Lower leg skin (tissue), 3 donors: ENCODE data around the gene EFCAB6.

Experiments
- POLR2A ChIP-seq, 2 donors: fragments of 450-650 bp; IDR thresholded peaks; one replicate each; pipeline ENCODE4 v1.6.1; 2016 to 2017; ENCODE audit warnings: antibody characterized with exemption in 2 of 2, mild to moderate bottlenecking in 1 of 2, moderate library complexity in 1 of 2
- TF ChIP-seq, protein P1 (sequence below), 3 donors: fragments of 450-650 bp; IDR thresholded peaks; one replicate each; pipeline ENCODE4 v1.5.1; 2016; ENCODE audit warnings: antibody characterized with exemption in 3 of 3, mild to moderate bottlenecking in 3 of 3, moderate library complexity in 2 of 3

DNA sequence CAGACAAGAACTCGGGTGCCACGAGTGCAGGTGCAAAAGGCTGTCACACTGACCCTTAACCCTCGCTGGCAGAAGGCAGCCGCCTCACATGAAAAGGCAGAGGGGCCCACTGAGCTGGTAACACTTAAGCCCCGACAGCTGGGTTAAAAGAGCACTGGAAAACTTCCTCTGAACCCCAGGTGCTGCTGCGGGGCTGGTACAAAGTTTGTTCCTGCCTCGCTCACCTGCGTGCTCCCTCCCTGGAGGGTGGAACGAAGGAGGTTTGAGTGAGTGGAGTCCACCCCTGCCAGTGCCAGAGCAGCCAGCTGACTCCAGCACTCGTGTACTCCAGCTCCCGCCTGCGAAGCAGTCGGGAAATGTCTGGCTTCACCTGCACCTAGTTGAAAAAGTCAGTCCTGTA is 37.6 kb upstream of the EFCAB6 start:
- TF ChIP-seq, protein P1, sequence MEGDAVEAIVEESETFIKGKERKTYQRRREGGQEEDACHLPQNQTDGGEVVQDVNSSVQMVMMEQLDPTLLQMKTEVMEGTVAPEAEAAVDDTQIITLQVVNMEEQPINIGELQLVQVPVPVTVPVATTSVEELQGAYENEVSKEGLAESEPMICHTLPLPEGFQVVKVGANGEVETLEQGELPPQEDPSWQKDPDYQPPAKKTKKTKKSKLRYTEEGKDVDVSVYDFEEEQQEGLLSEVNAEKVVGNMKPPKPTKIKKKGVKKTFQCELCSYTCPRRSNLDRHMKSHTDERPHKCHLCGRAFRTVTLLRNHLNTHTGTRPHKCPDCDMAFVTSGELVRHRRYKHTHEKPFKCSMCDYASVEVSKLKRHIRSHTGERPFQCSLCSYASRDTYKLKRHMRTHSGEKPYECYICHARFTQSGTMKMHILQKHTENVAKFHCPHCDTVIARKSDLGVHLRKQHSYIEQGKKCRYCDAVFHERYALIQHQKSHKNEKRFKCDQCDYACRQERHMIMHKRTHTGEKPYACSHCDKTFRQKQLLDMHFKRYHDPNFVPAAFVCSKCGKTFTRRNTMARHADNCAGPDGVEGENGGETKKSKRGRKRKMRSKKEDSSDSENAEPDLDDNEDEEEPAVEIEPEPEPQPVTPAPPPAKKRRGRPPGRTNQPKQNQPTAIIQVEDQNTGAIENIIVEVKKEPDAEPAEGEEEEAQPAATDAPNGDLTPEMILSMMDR (IDR thresholded peaks at IDR 0.05) = no peak
- TF ChIP-seq POLR2A (IDR thresholded peaks at IDR 0.05) = no peak
